ENCODE measurements around the gene COL15A1.

COL15A1 gene

GRCh38 chr9:98917746-98918487, 25.8 kb upstream of the COL15A1 start:
- DNase-seq = no peak

GRCh38 chr9:98921732-98922131, 22.0 kb upstream of the COL15A1 start:
- DNase-seq = no peak

- peak; percentile 86 for DNase-seq
Observed at GRCh38 chr9:98922721-98923435, 20.8 kb upstream of the COL15A1 start.

GRCh38 chr9:98923451-98924123, 20.1 kb upstream of the COL15A1 start:
- no peak for DNase-seq

- DNase-seq = no peak
Observed at GRCh38 chr9:98924946-98925820, 18.5 kb upstream of the COL15A1 start.

GRCh38 chr9:98925956-98926355, 17.8 kb upstream of the COL15A1 start:
- DNase-seq = no peak

- DNase-seq = no peak
Observed at GRCh38 chr9:98927724-98928123, 16.0 kb upstream of the COL15A1 start.

- DNase-seq = no peak
Observed at GRCh38 chr9:98929071-98929470, 14.6 kb upstream of the COL15A1 start.

- no peak for DNase-seq
Observed at GRCh38 chr9:98929895-98930341, 13.8 kb upstream of the COL15A1 start.

- no peak for DNase-seq
Observed at GRCh38 chr9:98930792-98931191, 12.9 kb upstream of the COL15A1 start.

- DNase-seq = no peak
Observed at GRCh38 chr9:98931600-98932389, 11.9 kb upstream of the COL15A1 start.

- DNase-seq = no peak
Observed at GRCh38 chr9:98933185-98933584, 10.5 kb upstream of the COL15A1 start.

- DNase-seq = no peak
Observed at GRCh38 chr9:98933890-98934289, 9.8 kb upstream of the COL15A1 start.

GRCh38 chr9:98935071-98935505, 8.6 kb upstream of the COL15A1 start:
- no peak for DNase-seq

GRCh38 chr9:98940276-98940675, 3.4 kb upstream of the COL15A1 start:
- DNase-seq = no peak

- no peak for DNase-seq
Observed at GRCh38 chr9:98941946-98942523, 1.7 kb upstream of the COL15A1 start.

GRCh38 chr9:98942906-98943681, 613 bp upstream of the COL15A1 start:
- DNase-seq = no peak

GRCh38 chr9:98944057-98944733, 488 bp downstream of the COL15A1 start:
- DNase-seq = peak; percentile 18

- DNase-seq = no peak
Observed at GRCh38 chr9:98944734-98945074, 997 bp downstream of the COL15A1 start.

- no peak for DNase-seq
Observed at GRCh38 chr9:98949565-98949964, 5.9 kb downstream of the COL15A1 start.
